Transverse colon (tissue), 4 donors: ENCODE measurements around the gene GLMN. TPM values are rescaled to one million over a fixed set of nuclear protein-coding genes. Genes with fewer than 3 reads are reported as not detected.
"Not testable (repeated sequence)": the region's sequence is repeated elsewhere in the genome, so short reads cannot be mapped to it uniquely, and the experiment has no call there.

Experiments
- DNase-seq: peaks from one replicate; pipeline ENCODE4 v3.0.0-alpha.2; 2019
- H3K27ac ChIP-seq, 4 donors: fragments of 200-600 bp; sonication (generic); 2 replicates each; pipeline ENCODE4 v1.5.1; 2016 to 2018; ENCODE audit warnings: inconsistent platforms in 4 of 4
- H3K27me3 ChIP-seq: fragments of 200-600 bp; sonication (generic); 2 replicates; pipeline ENCODE4 v1.5.1; 2017; ENCODE audit warnings: inconsistent platforms
- H3K36me3 ChIP-seq, 4 donors: fragments of 200-600 bp; sonication (generic); 2 replicates each; pipeline ENCODE4 v1.5.1; 2017 to 2019; ENCODE audit warnings: inconsistent platforms in 4 of 4
- H3K4me1 ChIP-seq, 4 donors: fragments of 200-600 bp; sonication (generic); 2 replicates each; pipeline ENCODE4 v1.5.1; 2017 to 2020; ENCODE audit warnings: inconsistent platforms in 4 of 4
- H3K4me3 ChIP-seq, 4 donors: fragments of 200-600 bp; sonication (generic); 1 replicate in 1 of 4; 2 replicates in 3 of 4; pipeline versions ENCODE4 v1.5.1 to v1.6.1; 2017 to 2019; ENCODE audit warnings: inconsistent platforms in 4 of 4
- H3K9me3 ChIP-seq, 2 donors: fragments of 200-600 bp; sonication (generic); 2 replicates each; pipeline ENCODE4 v1.5.1; 2017 to 2019; ENCODE audit warnings: inconsistent platforms in 2 of 2
- CTCF ChIP-seq, 5 experiments: fragments of 200-600 bp in 3 of 5; fragments of 450-650 bp in 2 of 5; sonication (generic) in 3 of 5; IDR thresholded peaks; 1 replicate in 2 of 5; 2 replicates in 3 of 5; pipeline ENCODE4 v1.5.1; 2016 to 2017; ENCODE audit warnings: antibody characterized with exemption in 5 of 5, inconsistent platforms in 3 of 5, mild to moderate bottlenecking in 2 of 5, moderate library complexity in 1 of 5
- EP300 ChIP-seq: sonication (generic); formaldehyde crosslinking; IDR thresholded peaks from one replicate; pipeline ENCODE4 v1.6.1; 2017; ENCODE audit warnings: antibody characterized with exemption, low read depth
- POLR2A ChIP-seq: fragments of 450-650 bp; IDR thresholded peaks from one replicate; pipeline ENCODE4 v1.6.1; 2016; ENCODE audit warnings: antibody characterized with exemption, mild to moderate bottlenecking, moderate library complexity
- POLR2AphosphoS5 ChIP-seq, 3 donors: sonication (generic); formaldehyde crosslinking; IDR thresholded peaks; one replicate each; pipeline ENCODE4 v1.6.1; 2016; ENCODE audit warnings: antibody characterized with exemption in 3 of 3
- WGBS, 2 donors: methylation state at CpG; one replicate each; pipeline ENCODE4 v1.1.5; 2018; ENCODE audit warnings: low coverage in 1 of 2; 5-methylcytosine and 5-hydroxymethylcytosine counted together
- in situ Hi-C, 4 donors: fragments of 200-750 bp; cut with MboI; loops; one replicate each; pipeline versions ENCODE4 v1.15.0 to v1.15.1; 2017; ENCODE audit warnings: low sequenced_read_pairs in 3 of 4, low pct_ligation_motif_present in 1 of 4, low pct_unique_long_range_greater_than_20kb in 1 of 4
- intact Hi-C: fragments of 100-400 bp; cut with DNase I; formaldehyde crosslinking; loops from one replicate; pipeline ENCODE4 v1.15.1; 2023; ENCODE audit warnings: low total_unique reads
- total RNA-seq, 4 donors: library from RNA; depleted of rRNA; stranded (reverse); fragments of >200 nt; gene quantifications; one replicate each; pipeline ENCODE4 v1.1.0, GENCODE V29; 2016

The GLMN gene
- total RNA-seq, 4 donors from 2014 or later = 2.4 to 8.7 (median 4.1) TPM

DNA sequence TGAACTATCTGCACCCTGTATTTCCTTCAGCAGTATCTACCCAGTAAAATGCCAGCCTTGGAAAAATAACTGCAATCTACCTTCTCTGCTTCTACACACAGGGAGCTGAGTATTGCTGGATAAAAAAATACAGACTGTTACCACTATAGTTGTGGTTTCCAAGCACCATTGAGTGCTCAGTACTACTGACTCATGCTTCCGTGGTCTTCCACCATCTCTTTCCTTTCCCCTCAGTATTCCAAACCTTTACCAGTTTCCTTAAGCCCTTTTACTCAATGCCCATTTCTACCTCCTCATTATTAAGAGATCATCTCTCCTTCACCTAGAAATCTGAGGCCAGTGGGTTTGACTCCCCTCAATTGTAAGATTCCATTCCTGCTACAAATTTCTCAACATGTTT lies 23.8 kb downstream of the GLMN start:
- Histone ChIP-seq H3K27ac (no peak overlapping the region), H3K36me3 (peaks cover 0 to 14% (median 2%) of the 10 kb centered on the region in 4 donors), H3K9me3 (no peaks in the 10 kb centered on the region), H3K4me1 (no peaks in the 10 kb centered on the region), H3K4me3 (no peak overlapping the region), H3K27me3 (no peaks in the 10 kb centered on the region)
- WGBS, 2 donors = 96 to 100% methylated on average over 1 of the region's 1 CpG
- no peak for DNase-seq
- TF ChIP-seq CTCF (IDR thresholded peaks at IDR 0.05) (no peak), EP300 (no peak), POLR2A (no peak), POLR2AphosphoS5 (IDR thresholded peaks at IDR 0.05) (no peak)
- in situ Hi-C loops = loop anchor here in 2 of 4 donors (25.0 kb wide), 3 partner anchors 263 to 763 kb away; partner anchors contain the start of gene CDC7 (in 1 of the 2)
- intact Hi-C loops = no loop called here

GRCh38 chr1:92273039-92273438 lies 25.7 kb downstream of the GLMN start:
- Histone ChIP-seq H3K27me3 (no peaks in the 10 kb centered on the region), H3K36me3 (peaks cover 0 to 7% (median 2%) of the 10 kb centered on the region in 4 donors), H3K4me1 (no peaks in the 10 kb centered on the region), H3K27ac (no peak overlapping the region), H3K9me3 (no peaks in the 10 kb centered on the region), H3K4me3 (no peak overlapping the region)
- TF ChIP-seq POLR2A = no peak
- in situ Hi-C loops = no loop called here
- no peak for DNase-seq
- 75 to 89% methylated on average over 1 of the region's 1 CpG for WGBS, 2 donors
- intact Hi-C loops = no loop called here

DNA sequence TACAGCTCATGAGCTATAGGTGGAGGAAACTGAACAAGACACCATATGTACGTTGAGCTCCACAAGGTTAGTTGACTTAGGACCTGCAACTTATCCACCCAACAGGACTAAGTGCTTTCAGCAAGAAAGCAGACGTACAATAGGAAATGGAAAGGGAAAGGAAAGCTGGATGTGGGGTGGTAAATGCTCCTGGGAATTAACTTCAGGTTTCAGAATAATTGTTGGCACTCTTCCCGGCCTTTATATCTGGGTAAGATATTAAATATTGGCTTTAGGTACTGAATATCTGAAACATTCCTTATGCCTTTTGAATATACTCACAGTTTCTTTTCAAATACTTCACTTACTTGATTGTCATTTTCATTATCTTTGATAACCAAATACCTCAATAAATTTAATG lies 36.3 kb downstream of the GLMN start:
- Histone ChIP-seq H3K9me3 (no peaks in the 10 kb centered on the region), H3K4me3 (no peak overlapping the region), H3K4me1 (no peaks in the 10 kb centered on the region), H3K27me3 (no peaks in the 10 kb centered on the region), H3K27ac (no peak overlapping the region), H3K36me3 (peaks cover 0 to 11% (median 0%) of the 10 kb centered on the region in 4 donors)
- in situ Hi-C loops = no loop called here
- TF ChIP-seq EP300 (no peak), POLR2A (no peak), POLR2AphosphoS5 (IDR thresholded peaks at IDR 0.05) (no peak), CTCF (IDR thresholded peaks at IDR 0.05) (no peak)
- DNase-seq = no peak
- WGBS, 2 donors = 81 to 86% methylated on average over 3 of the region's 3 CpGs
- intact Hi-C loops = loop anchor here (1.0 to 2.0 kb wide), 2 partner anchors 11 to 112 kb away; no protein-coding TSS in a partner anchor

GRCh38 chr1:92259350-92259749 lies 39.4 kb downstream of the GLMN start:
- in situ Hi-C loops = no loop called here
- intact Hi-C loops = no loop called here
- DNase-seq = no peak
- WGBS, 2 donors = 63 to 98% methylated on average over 1 of the region's 1 CpG
- TF ChIP-seq POLR2A = no peak
- no peak for TF ChIP-seq EP300
- TF ChIP-seq CTCF (IDR thresholded peaks at IDR 0.05) = no peak
- TF ChIP-seq POLR2AphosphoS5 (IDR thresholded peaks at IDR 0.05) = no peak
- Histone ChIP-seq H3K36me3 (peaks cover 0 to 17% (median under 1%) of the 10 kb centered on the region in 4 donors), H3K9me3 (peaks cover 0 to 3% of the 10 kb centered on the region in 2 donors), H3K27me3 (no peaks in the 10 kb centered on the region), H3K4me3 (no peak overlapping the region), H3K4me1 (no peaks in the 10 kb centered on the region), H3K27ac (no peak overlapping the region)

DNA sequence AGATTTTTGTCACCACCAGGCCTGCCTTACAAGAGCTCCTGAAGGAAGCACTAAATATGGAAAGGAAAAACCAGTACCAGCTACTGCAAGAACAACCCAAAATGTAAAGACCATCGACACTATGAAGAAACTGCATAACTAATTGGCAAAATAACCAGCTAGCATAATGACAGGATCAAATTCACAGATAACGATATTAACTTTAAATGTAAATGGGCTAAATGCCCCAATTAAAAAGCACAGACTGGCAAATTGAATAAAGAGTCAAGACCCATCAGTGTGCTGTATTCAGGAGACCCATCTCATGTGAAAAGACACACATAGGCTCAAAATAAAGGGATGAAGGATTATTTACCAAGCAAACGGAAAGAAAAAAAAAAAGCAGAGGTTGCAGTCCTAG lies 44.1 kb downstream of the GLMN start:
- DNase-seq, H3K27me3 ChIP-seq, H3K9me3 ChIP-seq, intact Hi-C loops, in situ Hi-C loops, H3K27ac ChIP-seq, H3K4me1 ChIP-seq, H3K4me3 ChIP-seq: not testable (repeated sequence)
- 50 to 60% methylated on average over 2 to 3 of the region's 3 CpGs for WGBS, 2 donors
- H3K36me3 ChIP-seq = peaks cover 0 to 31% (median 9%) of the 10 kb centered on the region in 4 donors
